Measurements from ENCODE around the gene STXBP2.

Gene STXBP2

DNA sequence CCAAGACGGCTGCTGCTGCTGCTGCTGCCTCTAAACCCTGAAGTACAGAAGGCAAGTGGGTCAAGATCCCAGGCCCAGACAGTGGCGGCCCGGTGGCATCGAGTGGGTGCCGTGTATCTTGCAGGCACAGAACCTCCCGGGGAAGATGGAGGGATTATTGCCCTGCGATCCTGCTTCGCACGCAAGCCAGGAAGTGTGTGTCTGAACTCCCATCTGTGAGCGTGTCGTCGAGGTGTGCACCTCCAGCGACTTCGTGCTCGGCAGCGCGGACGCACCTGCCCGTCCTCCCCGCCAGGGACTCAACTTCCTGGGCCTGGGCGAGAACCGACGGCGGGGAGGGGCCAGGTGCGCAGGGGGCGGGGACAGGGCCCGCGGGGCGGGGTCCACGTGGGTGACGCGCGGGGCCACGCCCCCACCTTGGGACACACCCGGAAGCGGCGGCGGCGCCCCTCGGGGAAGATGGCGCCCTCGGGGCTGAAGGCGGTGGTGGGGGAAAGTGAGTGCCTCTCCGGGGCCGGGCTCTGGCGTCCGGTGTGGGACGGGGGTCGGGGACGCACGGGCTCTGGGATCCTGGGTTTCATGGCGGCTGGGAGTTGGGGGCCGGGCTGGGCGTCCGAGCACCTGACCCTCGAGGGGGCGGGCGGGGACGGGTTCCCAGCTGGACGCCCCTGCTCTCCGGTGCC is at the start of gene STXBP2:
STXBP2 (plus strand) TSS at position 420 of the 683 bp plus-strand sequence; CDS start at position 460, 40 bp downstream.
- peak; percentile 75 to 94 (median 86) for DNase-seq

DNA sequence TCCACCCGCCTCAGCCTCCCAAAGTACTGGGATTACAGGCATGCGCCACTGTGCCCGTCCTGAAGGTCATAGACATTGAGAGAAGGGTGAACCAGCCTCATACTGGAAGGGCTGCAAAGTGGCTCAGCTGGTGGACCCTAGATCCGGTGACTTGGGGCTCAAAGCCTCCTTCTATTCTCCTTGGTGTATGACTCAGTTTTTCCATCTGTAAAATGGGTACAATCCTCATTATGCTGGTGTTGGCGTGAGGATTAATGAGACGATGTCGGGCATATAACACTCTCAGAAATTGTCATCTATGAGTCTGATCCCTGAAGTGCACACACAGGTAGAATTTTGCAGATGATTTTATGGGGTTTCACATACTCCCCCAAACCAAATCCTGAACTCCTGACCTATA is 47.1 kb upstream of the STXBP2 start:
- no peak for DNase-seq

- no peak for DNase-seq
These were observed 46.7 kb upstream of the STXBP2 start for GRCh38 chr19:7590256-7590655.

DNA sequence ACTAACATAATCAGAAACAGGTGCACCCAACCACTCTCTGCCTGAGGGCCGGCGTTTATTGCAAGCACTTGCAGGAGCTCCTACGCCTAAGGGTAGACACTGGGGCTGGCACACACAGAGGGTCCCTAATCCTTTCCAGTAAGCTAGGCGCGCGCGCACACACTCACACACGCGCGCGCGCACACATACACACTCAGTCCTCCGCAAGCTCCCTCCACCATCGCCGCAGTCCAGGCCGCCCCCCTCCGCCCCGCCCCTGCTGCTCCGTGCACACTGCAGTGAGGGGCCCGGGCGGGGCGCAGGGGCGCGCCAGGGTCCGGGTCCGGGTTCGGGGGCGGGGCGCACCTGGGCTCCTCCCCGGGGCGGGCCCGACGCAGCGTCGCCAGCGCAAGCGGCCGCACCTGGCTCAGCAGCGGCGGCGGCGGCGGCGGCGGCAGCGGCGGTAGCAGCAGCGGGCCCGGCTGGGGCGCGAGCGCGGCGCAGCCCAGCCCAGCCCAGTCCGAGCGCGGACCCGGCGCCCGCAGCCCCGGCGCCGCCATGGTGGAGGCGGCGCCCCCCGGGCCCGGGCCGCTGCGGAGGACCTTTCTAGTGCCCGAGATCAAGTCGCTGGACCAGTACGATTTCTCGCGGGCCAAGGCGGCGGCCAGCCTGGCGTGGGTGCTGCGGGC is 41.3 kb upstream of the STXBP2 start, which contains the start of gene CAMSAP3:
CAMSAP3 (plus strand) TSS at position 398 of the 668 bp plus-strand sequence; CDS start at position 538, 140 bp downstream.
- DNase-seq: peak in 1 of 3 donors; percentile 43

GRCh38 chr19:7596211-7596937 is 40.5 kb upstream of the STXBP2 start:
- DNase-seq: peak in 1 of 3 donors; percentile 20

- DNase-seq: peak in 1 of 3 donors; percentile 23
These were observed 39.2 kb upstream of the STXBP2 start for GRCh38 chr19:7597689-7598088.

DNA sequence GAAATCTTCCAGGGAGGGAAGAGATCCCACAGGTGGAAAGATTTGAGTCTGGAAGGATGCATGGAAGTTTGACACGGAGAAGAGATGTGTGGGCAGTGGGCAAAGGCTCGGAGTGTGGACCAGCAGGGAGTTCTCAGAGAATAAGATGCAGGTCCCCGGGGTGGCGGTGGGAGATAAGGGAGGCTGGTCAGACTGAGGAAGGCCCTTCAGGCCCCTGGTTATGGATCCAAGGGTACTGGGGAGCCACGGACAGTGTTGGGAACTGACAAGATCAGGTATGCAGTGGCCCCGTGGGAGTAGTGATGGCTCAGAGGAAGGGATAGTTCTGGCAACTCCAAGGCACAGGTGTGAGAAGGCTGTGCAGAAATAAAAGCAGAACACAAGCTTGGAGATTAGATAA is 38.7 kb upstream of the STXBP2 start:
- no peak for DNase-seq

GRCh38 chr19:7600721-7601120 is 36.2 kb upstream of the STXBP2 start:
- DNase-seq: no peak

GRCh38 chr19:7602240-7602934 is 34.5 kb upstream of the STXBP2 start:
- DNase-seq: no peak

DNA sequence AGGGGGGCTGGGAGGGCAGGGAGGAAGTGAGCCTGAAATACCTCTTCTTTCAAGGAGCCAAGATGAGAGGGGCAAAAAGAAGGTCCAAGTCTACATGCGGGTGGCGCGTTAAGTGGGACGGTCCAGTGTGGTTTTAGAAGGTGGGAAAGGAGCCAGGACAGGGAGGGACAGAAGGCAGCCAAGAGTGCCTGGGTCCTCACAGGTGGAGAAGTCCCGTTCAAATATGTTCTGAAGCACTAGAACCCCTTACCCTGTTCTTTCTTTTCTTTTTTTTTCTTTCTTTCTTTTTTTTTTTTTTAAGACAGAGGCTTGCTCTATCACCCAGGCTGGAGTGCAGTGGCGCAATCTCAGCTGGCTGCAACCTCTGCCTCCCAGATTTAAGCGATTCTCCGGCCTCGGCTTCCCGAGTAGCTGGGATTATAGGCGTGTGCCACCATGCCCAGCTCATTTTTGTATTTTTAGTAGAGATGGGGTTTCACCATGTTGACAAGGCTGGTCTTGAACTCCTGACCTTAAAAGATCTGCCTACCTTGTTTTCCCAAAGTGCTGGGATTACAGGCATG is 33.9 kb upstream of the STXBP2 start:
- DNase-seq: no peak

DNA sequence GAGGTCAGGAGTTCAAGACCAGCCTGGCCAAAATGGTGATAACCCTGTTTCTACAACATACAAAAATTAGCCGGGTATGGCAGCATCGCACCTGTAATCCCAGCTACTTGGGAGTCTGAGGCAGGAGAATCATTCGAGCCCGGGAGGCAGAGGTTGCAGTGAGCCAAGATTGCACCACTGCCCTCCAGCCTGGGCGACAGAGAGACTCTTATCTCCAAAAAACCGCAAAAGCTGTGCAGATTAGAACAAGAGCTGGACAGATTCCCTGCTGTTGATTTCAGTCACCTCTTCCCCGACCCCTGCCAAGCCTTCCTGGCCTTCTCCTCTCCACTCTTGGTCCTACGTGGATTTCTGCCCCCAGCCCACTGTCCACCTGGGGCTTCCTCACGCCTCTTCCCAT is 33.0 kb upstream of the STXBP2 start:
- no peak for DNase-seq

DNA sequence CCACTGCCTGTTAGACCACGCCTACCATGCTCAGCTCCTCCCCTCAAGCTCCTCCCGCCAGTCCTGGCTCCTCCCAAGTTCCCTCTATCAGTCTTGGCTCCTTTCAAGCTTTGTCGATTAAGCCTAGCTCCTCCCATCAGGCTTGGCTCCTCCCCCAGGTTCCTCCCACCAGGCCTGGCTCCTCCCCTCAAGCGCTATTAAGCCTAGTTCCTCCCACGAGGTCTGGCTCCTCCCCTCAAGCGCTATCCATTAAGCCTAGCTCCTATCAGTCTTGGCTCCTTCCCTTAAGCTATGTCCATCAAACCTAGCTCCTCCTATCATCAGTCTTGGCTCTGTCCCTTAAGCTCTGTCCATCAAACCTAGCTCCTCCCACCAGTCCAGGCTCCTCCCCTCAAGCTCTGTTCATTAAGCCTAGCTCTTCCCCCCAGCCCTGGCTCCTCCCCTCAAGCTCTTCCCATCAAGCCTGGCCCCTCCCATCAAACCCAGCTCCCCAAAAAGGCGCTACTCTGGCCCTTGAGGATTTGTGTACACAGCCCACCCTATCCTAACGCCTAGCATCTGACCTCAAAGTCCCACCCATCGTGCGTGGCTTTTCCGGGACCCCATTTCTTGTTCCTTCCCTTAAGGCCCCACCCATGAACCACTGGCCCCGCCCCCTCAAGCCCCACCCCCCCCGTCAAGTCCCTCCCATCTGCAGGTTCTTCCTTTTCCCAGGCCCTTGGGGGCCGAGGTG is 31.3 kb upstream of the STXBP2 start:
- DNase-seq: peak; percentile 31 to 52 (median 40)

DNA sequence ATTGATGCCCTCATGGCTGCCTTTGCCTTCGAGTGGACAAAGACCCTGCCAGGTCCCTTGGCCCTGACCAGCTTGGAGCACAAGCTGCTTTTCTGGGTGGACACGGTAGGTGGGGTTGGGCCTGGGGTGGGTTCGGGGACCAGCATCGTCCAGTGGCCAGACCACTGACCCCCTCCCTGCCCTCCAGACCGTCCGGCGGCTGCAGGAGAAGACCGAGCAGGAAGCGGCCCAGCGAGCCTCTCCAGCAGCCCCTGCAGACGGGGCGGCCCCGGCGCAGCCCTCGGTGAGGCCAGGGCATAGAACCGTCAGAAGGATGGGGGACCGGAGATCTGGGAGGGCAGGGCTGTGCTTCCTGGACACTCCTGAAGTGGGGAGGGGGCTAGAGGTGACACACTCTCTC is 30.6 kb upstream of the STXBP2 start:
- DNase-seq: no peak

DNA sequence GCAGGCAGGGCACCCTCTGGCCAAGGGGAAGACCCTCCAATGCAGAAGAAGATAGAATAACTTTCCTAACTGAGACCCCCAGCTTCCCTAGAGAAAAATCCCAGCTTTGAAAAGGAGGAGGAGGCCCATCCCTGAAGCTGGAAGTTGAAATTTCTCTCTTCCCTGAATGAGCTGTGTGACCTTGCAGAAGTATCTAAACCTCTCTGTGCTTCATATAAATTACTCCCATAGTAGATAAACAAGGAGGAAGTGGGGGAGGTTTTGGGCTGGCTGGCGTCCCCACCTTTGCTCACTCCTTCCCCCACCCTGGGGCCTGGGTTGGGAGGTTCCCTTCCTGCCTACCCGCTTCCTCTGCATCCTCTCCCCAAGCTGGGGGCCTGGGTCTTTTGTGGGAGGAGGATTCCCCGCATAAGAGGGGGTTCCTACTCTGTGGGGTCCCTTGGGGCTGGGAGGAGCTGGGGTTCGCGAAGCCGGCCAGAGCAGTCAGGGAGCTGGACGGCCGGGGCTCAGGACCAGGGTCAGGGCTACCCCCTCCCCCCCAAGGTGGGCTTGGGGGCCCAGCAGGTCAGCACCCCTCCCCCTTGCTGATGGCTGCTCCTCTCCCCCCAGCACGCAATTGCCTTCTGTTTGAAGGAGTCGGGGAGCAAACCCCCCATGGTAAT is 29.6 kb upstream of the STXBP2 start:
- DNase-seq: no peak

DNA sequence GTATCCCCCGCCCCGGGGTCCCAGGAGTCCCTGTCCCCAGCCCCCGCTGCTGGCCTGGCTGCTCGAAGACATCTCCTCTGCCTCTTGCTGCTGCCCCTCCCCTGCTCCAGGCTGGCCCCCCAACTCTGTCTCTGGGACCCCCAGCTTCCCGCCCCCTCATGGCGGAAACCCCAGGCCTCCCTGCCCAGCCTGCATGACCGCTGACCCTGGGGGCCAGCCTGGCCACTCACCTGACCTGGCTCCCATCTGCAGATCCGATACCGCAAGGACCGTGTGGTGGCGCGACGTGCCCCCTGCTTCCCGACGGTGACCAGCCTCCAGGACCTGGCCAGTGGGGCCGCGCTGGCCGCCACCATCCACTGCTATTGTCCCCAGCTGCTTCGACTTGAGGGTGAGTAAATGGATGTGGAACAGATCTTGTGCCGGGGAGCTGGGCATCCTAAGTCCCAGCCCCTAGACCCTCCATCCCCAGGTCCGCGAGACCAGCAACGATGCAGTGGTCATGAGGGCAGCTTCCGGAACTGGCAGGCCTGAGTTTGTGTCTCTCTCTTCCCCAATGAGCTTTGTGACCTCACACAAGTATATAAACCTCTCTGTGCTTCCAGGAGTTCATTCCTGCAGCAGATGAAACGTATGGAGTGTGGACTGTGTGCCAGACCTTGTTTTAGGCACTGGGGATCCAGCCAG is 28.9 kb upstream of the STXBP2 start:
- no peak for DNase-seq

GRCh38 chr19:7610491-7611240 is 26.2 kb upstream of the STXBP2 start:
- no peak for DNase-seq

DNA sequence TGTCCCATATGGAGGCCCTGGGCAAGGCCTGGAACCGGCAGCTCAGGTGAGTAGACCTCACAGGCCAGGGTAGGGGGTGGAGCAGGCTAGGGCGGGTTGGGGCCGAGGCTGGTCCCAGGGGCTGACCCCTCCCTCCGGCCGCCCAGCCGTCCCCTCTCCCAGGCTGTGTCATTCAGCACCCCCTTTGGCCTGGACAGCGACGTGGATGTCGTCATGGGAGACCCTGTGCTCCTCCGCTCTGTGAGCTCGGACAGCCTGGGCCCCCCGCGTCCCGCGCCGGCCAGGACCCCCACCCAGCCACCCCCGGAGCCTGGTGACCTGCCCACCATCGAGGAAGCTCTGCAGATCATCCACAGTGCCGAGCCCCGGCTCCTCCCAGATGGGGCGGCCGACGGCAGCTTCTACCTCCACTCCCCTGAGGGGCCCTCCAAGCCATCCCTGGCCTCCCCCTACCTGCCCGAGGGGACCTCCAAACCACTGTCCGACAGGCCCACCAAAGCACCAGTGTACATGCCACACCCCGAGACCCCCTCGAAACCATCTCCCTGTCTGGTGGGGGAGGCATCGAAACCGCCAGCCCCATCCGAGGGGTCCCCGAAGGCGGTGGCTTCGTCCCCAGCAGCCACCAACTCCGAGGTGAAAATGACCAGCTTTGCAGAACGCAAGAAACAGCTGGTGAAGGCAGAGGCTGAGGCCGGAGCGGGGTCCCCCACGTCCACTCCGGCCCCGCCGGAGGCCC is 25.2 kb upstream of the STXBP2 start:
- DNase-seq: no peak

- DNase-seq: no peak
These were observed 24.3 kb upstream of the STXBP2 start for GRCh38 chr19:7612282-7613274.

Measured in suppressor macrophage treated with lipopolysaccharide for 1 hour (primary cell).